CD4-positive, alpha-beta memory T cell (primary cell): ENCODE measurements around the gene AHDC1. TPM values are rescaled to one million over a fixed set of nuclear protein-coding genes. Genes with fewer than 3 reads are reported as not detected.
A peak's percentile ranks its signal among the peaks of the same experiment; 100 is the strongest.

ENCODE experiments used
- CTCF ChIA-PET: fragments of 350-600 bp; sonication (Branson Sonifier 250); formaldehyde crosslinking; loops from one replicate; lab custom pipeline; 2021; ENCODE audit warnings: inconsistent platforms; ENCODE audit not compliant: partially characterized antibody; lab: Charles Lee
- POLR2A ChIA-PET: fragments of 350-600 bp; sonication (Branson Sonifier 250); formaldehyde crosslinking; loops from one replicate; lab custom pipeline; 2021; ENCODE audit not compliant: partially characterized antibody; lab: Charles Lee
- DNase-seq, 5 donors: peaks; one replicate each; pipeline versions ENCODE4 v3.0.0 to v3.0.0-alpha.2; 2020 to 2022; ENCODE audit warnings: mixed read lengths in 1 of 5
- H3K27ac ChIP-seq: one replicate; pipeline ENCODE4 v1.7.0; 2013; ENCODE audit warnings: low read depth, low read length
- H3K27me3 ChIP-seq: 2 replicates; pipeline ENCODE4 v1.7.0; 2013; ENCODE audit warnings: mild to moderate bottlenecking, low read length, moderate library complexity; ENCODE audit not compliant: insufficient read depth
- H3K36me3 ChIP-seq: 2 replicates; pipeline ENCODE4 v1.7.0; 2013; ENCODE audit warnings: mild to moderate bottlenecking, low read length, moderate library complexity; ENCODE audit not compliant: insufficient read depth
- H3K4me1 ChIP-seq: 2 replicates; pipeline ENCODE4 v1.7.0; 2013; ENCODE audit warnings: mild to moderate bottlenecking, low read length, moderate library complexity; ENCODE audit not compliant: insufficient read depth
- H3K4me3 ChIP-seq, 2 donors: one replicate each; pipeline ENCODE4 v1.7.0; 2013; ENCODE audit warnings: low read length in 2 of 2, mild to moderate bottlenecking in 1 of 2
- H3K9me3 ChIP-seq, 2 donors: one replicate each; pipeline ENCODE4 v1.7.0; 2013; ENCODE audit warnings: low read length in 2 of 2, control low read depth in 1 of 2; ENCODE audit not compliant: control insufficient read depth in 1 of 2
- H3K27ac Mint-ChIP-seq, 7 donors: one replicate each; pipeline ENCODE4 v1.8.0; 2020 to 2021; ENCODE audit warnings: mixed read lengths in 7 of 7, mild to moderate bottlenecking in 6 of 7, inconsistent platforms in 3 of 7, moderate library complexity in 3 of 7
- H3K27me3 Mint-ChIP-seq, 2 donors: one replicate each; pipeline ENCODE4 v1.8.0; 2020 to 2021; ENCODE audit warnings: mixed read lengths in 2 of 2
- H3K36me3 Mint-ChIP-seq, 2 donors: one replicate each; pipeline ENCODE4 v1.8.0; 2020 to 2021; ENCODE audit warnings: mixed read lengths in 2 of 2, inconsistent platforms in 1 of 2, mild to moderate bottlenecking in 1 of 2
- H3K4me1 Mint-ChIP-seq, 4 donors: one replicate each; pipeline ENCODE4 v1.8.0; 2020 to 2021; ENCODE audit warnings: mixed read lengths in 4 of 4, mild to moderate bottlenecking in 1 of 4
- H3K4me3 Mint-ChIP-seq, 8 donors: one replicate each; pipeline ENCODE4 v1.8.0; 2020 to 2021; ENCODE audit warnings: mixed read lengths in 8 of 8, mild to moderate bottlenecking in 7 of 8, moderate library complexity in 6 of 8, inconsistent platforms in 3 of 8
- H3K9me3 Mint-ChIP-seq, 8 donors: one replicate each; pipeline ENCODE4 v1.8.0; 2020 to 2021; ENCODE audit warnings: mixed read lengths in 8 of 8, mild to moderate bottlenecking in 5 of 8, inconsistent platforms in 3 of 8, moderate library complexity in 1 of 8
- intact Hi-C: fragments of 100-400 bp; cut with micrococcal nuclease; formaldehyde crosslinking; loops from one replicate; pipeline ENCODE4 v1.15.1; 2023
- polyA plus RNA-seq, 2 donors: library from polyadenylated mRNA; unstranded; fragments of 300-500 nt; fragmentation: Illumina TruSeq; gene quantifications; one replicate each; pipeline ENCODE4 v1.2.3, GENCODE V29; 2021
- total RNA-seq, 2 experiments: library from RNA; stranded (reverse); gene quantifications; one replicate each; pipeline ENCODE4 v1.2.3, GENCODE V29; 2021

Gene AHDC1
- total and polyA plus RNA-seq, 4 experiments from 2014 or later = 0.02 to 19.2 (median 10.0) TPM

DNA sequence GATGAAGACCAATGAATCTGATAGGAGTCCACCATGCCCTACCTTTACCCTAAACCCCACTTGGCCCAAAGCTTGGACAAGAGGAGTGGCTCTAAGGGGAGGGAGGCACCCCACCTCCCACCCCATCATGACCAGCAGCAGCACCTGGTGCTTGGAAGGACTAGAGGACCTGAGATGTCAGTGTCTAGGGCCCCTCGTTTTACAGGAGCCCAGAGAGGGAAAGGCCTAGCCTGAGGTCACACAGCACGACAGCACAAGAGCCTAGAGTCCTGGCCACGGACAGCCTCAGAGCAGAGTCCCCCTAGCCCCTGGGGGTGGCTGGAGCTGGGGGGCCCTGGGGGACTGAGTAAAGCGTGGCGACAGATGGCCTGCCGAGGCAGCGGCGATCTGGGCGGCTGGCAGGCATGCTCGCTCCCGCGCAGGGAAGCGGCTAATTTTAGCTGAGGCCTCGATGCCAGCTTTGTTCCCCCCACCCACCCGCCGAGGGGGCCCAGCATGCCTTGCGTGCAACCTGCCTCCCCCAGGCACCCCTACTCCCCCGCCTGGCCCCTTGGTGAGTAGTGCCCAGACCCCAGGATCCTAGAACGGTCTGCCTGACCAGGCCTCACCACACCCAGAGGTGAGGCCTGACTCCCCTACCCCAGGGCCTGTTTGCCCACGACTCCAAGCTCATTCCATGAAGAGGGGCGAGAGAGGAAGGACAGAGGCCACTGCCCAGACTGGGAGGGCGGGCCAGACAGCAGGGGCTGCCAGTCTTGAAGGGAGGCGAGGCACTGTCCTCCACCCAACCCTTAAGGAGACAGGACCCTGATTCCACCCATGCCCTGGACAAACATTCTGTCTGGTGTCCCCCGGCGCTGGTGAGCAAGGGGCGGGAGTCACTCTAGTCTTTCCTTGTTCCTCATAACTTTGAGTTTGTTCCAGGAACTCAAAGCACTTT, 39.0 kb downstream of the AHDC1 start:
- Histone ChIP-seq H3K36me3 (no peaks in the 10 kb centered on the region), H3K9me3 (no peaks in the 10 kb centered on the region), H3K4me1 (peaks cover 27% of the 10 kb centered on the region), H3K4me3 (no peak overlapping the region), H3K27me3 (no peaks in the 10 kb centered on the region), H3K27ac (no peak overlapping the region)
- no peak overlapping the region for H3K27ac Mint-ChIP-seq
- POLR2A ChIA-PET = interaction anchor here (1.3 kb wide), 1 partner anchor 39 kb away, joined by 3 read pairs; the partner anchor contains the start of gene AHDC1
- H3K4me1 Mint-ChIP-seq = peaks cover 15 to 35% (median 20%) of the 10 kb centered on the region in 4 donors
- no peaks in the 10 kb centered on the region for H3K36me3 Mint-ChIP-seq
- no peaks in the 10 kb centered on the region for H3K27me3 Mint-ChIP-seq
- no peaks in the 10 kb centered on the region for H3K9me3 Mint-ChIP-seq
- CTCF ChIA-PET = interaction anchor here (0.9 to 9.7 kb wide), 3 partner anchors 8 to 162 kb away, joined by 3 to 93 read pairs (median 4); no protein-coding TSS in a partner anchor
- no peak overlapping the region for H3K4me3 Mint-ChIP-seq
- DNase-seq = peak in 1 of 5 donors; percentile 36
- intact Hi-C loops = loop anchor here (5.0 kb wide), 1 partner anchor 38 kb away; no protein-coding TSS in a partner anchor

DNA sequence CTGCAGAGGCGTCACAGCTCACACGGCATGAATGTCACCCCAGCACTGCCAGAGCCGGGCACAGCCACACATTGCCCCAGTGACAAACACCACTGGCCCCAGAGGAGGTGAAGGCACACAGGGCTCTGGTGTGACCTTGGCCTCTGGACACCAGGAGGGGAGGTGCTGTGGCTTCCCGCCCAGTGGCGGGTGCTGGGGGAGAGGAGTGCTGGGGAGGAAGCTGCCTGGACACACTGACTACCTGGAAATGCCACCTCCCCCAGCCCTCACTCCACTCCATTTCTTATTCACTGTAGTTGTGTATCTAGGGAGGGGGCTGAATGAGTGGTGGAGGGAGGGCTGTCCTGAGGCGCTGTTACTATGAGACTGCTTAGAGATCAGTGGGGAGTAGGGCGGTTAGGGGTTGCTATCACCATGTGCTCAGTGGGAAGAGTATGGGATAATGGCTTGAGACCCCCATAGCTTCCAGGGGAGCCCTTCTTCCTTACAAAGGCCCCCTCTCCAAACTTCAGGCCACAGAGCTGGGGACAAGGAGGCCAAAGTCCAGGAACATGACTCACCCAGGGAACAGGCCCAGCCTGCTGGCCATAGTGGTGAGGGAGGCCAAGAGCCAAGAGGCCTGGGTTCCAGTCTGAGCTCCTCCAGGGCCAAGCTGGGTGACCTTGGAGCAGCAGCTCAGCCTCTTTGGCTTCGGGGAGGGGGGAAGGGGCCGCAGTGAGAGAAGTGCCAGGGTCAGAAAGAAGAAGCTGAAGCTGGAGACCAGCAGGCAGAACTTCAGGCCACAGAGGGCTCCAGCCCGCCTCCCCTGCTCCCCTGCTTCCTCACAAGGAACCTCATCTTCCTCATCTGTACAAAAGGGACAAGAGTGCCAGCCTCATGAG, 40.1 kb downstream of the AHDC1 start:
- Histone ChIP-seq H3K36me3 (no peaks in the 10 kb centered on the region), H3K9me3 (no peaks in the 10 kb centered on the region), H3K4me1 (peaks cover 24% of the 10 kb centered on the region), H3K4me3 (no peak overlapping the region), H3K27me3 (no peaks in the 10 kb centered on the region), H3K27ac (no peak overlapping the region)
- Mint-ChIP-seq H3K9me3 (no peaks in the 10 kb centered on the region), H3K27me3 (no peaks in the 10 kb centered on the region), H3K36me3 (no peaks in the 10 kb centered on the region), H3K4me3 (no peak overlapping the region), H3K4me1 (peaks cover 15 to 36% (median 16%) of the 10 kb centered on the region in 4 donors), H3K27ac (peak overlapping the region in 1 of 7 donors; percentile 63)
- CTCF ChIA-PET = interaction anchor here (0.9 to 1.1 kb wide), 2 partner anchors 44 to 161 kb away, joined by 3 to 4 read pairs; no protein-coding TSS in a partner anchor
- POLR2A ChIA-PET = interaction anchor here (1.6 kb wide), 1 partner anchor 74 kb away, joined by 4 read pairs; the partner anchor contains the start of gene WASF2
- peak in 1 of 5 donors; percentile 22 for DNase-seq
- intact Hi-C loops = no loop called here

DNA sequence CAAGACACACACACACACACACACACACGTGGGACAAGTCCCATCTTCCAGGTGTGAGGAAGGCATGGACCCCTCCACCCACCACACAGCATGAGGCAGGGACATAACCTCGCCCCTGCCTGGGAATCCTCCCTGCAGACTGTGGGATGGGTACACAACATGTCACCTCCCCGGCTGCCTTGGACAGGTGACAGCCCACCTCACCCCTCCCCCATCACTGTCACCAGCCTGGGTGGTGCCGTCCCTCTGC, 40.7 kb downstream of the AHDC1 start:
- intact Hi-C loops = no loop called here
- Mint-ChIP-seq H3K27ac (no peak overlapping the region), H3K36me3 (no peaks in the 10 kb centered on the region), H3K27me3 (no peaks in the 10 kb centered on the region), H3K9me3 (no peaks in the 10 kb centered on the region), H3K4me3 (no peak overlapping the region), H3K4me1 (peaks cover 14 to 33% (median 15%) of the 10 kb centered on the region in 4 donors)
- no peaks in the 10 kb centered on the region for H3K36me3 ChIP-seq
- no peaks in the 10 kb centered on the region for H3K27me3 ChIP-seq
- ChIA-PET POLR2A (interaction anchor here (1.6 kb wide), 1 partner anchor 73 kb away, joined by 4 read pairs; the partner anchor contains the start of gene WASF2), CTCF (no interaction called here)
- H3K27ac ChIP-seq = no peak overlapping the region
- DNase-seq = peak in 1 of 5 donors; percentile 1
- H3K4me3 ChIP-seq = no peak overlapping the region
- peaks cover 23% of the 10 kb centered on the region for H3K4me1 ChIP-seq
- H3K9me3 ChIP-seq = no peaks in the 10 kb centered on the region

DNA sequence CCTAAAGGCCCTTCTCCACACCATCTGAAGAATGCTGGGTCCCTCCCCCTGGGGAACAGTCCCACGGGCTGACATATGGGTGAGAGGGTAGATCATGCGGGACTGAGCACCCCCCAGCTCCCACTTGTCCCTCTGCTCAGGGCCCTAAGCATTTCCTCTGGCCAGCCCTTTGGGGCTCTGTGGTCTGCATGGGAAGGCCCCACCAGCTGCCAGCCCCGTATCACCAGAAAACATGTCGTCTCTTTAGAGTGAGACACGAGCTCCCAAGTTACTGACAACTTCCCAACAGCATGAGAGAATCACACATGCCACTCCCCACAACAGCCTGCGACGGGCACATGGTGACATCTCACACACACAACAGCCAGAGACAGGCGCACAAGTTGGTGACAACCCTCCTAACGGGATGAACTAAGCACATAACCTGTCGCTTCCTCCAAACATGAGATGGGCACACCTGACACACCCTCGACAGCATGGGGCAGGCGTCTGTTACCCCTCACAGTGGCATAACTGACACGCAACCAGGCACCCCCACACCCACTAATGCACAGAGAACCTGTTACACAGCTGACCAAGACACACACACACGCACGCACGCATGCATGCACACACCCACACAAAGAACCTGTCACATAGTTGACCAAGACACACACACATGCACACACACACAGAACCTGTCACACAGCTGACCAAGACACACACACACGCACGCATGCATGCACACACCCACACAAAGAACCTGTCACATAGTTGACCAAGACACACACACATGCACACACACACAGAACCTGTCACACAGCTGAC, 41.2 kb downstream of the AHDC1 start:
- CTCF ChIA-PET = interaction anchor here (1.0 kb wide), 1 partner anchor 44 kb away, joined by 4 read pairs; no protein-coding TSS in a partner anchor
- H3K4me3 Mint-ChIP-seq = no peak overlapping the region
- Histone ChIP-seq H3K27me3 (no peaks in the 10 kb centered on the region), H3K27ac (no peak overlapping the region), H3K9me3 (no peaks in the 10 kb centered on the region), H3K4me1 (peaks cover 17% of the 10 kb centered on the region), H3K4me3 (no peak overlapping the region), H3K36me3 (no peaks in the 10 kb centered on the region)
- no peaks in the 10 kb centered on the region for H3K27me3 Mint-ChIP-seq
- no peaks in the 10 kb centered on the region for H3K36me3 Mint-ChIP-seq
- H3K27ac Mint-ChIP-seq = peak overlapping the region in 1 of 7 donors; percentile 63
- DNase-seq = peak in 1 of 5 donors; percentile 16
- H3K4me1 Mint-ChIP-seq = peaks cover 10 to 30% (median 11%) of the 10 kb centered on the region in 4 donors
- POLR2A ChIA-PET = interaction anchor here (1.6 kb wide), 1 partner anchor 73 kb away, joined by 4 read pairs; the partner anchor contains the start of gene WASF2
- no peaks in the 10 kb centered on the region for H3K9me3 Mint-ChIP-seq
- intact Hi-C loops = no loop called here

DNA sequence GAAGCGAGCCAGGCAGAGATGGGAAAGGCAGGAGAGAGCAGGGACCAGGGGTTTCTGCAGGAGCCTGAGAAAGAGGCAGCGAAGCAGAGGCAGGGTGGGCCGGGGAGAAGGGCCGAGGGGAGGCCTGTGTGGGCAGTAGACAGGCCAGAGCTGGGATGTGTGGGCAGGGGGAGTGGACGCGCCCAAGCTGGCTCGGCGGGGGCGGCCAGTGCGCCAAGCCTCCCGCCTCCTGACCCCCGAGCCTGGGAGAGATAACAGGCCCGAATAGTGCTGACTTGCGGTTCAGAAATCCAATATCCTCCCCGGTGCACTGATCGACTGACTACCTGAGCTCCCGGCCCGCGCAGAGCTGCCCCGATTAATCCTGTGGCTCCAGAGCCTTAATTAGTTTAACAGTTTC, 41.9 kb downstream of the AHDC1 start:
- Histone ChIP-seq H3K4me3 (no peak overlapping the region), H3K9me3 (no peaks in the 10 kb centered on the region), H3K27me3 (no peaks in the 10 kb centered on the region), H3K4me1 (peaks cover 10% of the 10 kb centered on the region), H3K27ac (no peak overlapping the region), H3K36me3 (no peaks in the 10 kb centered on the region)
- Mint-ChIP-seq H3K27ac (peak overlapping the region in 1 of 7 donors; percentile 35), H3K36me3 (no peaks in the 10 kb centered on the region), H3K4me3 (no peak overlapping the region), H3K4me1 (peaks cover 13 to 30% (median 14%) of the 10 kb centered on the region in 4 donors), H3K27me3 (no peaks in the 10 kb centered on the region), H3K9me3 (no peaks in the 10 kb centered on the region)
- peak in 1 of 5 donors; percentile 21 for DNase-seq
- intact Hi-C loops = no loop called here
- ChIA-PET CTCF (interaction anchor here (1.0 kb wide), 1 partner anchor 45 kb away, joined by 4 read pairs; no protein-coding TSS in a partner anchor), POLR2A (interaction anchor here (0.6 to 1.6 kb wide), 3 partner anchors 35 to 72 kb away, joined by 3 to 4 read pairs (median 3); partner anchors contain the start of gene WASF2)

DNA sequence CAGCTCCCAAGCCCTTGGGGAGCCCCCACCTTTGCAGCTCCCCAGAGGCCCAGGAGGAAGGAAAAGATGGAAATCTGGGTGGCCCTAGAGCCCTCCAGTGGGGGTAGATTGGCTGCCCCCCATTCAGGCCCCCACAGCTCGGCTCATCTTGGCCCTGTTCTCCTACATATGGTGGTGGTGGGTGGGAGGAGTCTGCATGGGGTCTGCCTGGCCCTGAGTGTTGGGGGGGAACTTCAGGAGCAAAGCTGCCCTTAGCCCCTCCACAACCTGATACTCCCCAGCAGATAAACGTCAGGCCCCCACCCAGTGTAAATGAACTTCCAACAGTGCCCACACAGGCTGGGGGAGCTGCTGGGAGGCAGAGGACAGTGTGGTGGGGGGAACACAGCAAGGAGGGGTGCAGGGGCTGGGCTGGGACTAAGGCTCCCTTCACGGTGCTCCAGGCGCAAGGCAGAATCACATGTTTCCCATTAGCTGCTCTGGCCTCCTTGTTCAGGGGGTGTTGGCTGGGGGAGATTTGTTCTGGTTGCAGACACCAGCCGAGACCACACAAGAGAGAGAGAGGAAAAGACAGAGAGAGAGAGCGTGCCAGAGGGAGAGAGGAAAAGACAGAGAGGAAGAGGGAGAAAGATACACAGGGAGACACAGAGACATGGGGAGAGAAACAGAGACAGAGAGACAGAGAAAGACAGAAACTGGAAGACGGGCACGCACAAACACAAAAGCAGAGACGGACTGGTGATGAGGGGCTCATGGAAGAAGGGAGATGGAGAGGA, 42.6 kb downstream of the AHDC1 start:
- CTCF ChIA-PET = no interaction called here
- Mint-ChIP-seq H3K4me3 (no peak overlapping the region), H3K4me1 (peaks cover 19 to 35% (median 20%) of the 10 kb centered on the region in 4 donors), H3K36me3 (peaks cover 0 to under 1% of the 10 kb centered on the region in 2 donors), H3K27me3 (no peaks in the 10 kb centered on the region), H3K9me3 (peaks cover 0 to 1% (median 0%) of the 10 kb centered on the region in 8 donors), H3K27ac (peak overlapping the region in 4 of 7 donors; percentile 10 to 85 (median 74))
- POLR2A ChIA-PET = interaction anchor here (0.6 to 0.7 kb wide), 2 partner anchors 34 to 40 kb away, joined by 3 read pairs; no protein-coding TSS in a partner anchor
- no peaks in the 10 kb centered on the region for H3K9me3 ChIP-seq
- no peaks in the 10 kb centered on the region for H3K27me3 ChIP-seq
- peak in 1 of 5 donors; percentile 37 for DNase-seq
- H3K4me1 ChIP-seq = peaks cover 12% of the 10 kb centered on the region
- no peak overlapping the region for H3K4me3 ChIP-seq
- no peaks in the 10 kb centered on the region for H3K36me3 ChIP-seq
- no peak overlapping the region for H3K27ac ChIP-seq
- intact Hi-C loops = no loop called here
